Gastroesophageal sphincter (tissue), 4 donors: ENCODE measurements around the gene PIWIL4. TPM values are rescaled to one million over a fixed set of nuclear protein-coding genes. Genes with fewer than 3 reads are reported as not detected.

Experiments used
- ATAC-seq: fragments of 150-250 bp; one replicate; pipeline ENCODE4 v1.9.1; 2016; ENCODE audit warnings: mild to moderate bottlenecking, moderate library complexity
- H3K27ac ChIP-seq, 4 donors: fragments of 200-600 bp; sonication (generic) in 3 of 4; 1 replicate in 3 of 4; 2 replicates in 1 of 4; pipeline ENCODE4 v1.5.1; 2016 to 2019
- H3K27me3 ChIP-seq: fragments of 200-600 bp; sonication (generic); one replicate; pipeline ENCODE4 v1.5.1; 2019
- H3K36me3 ChIP-seq, 2 donors: fragments of 200-600 bp; sonication (generic); one replicate each; pipeline ENCODE4 v1.5.1; 2019; ENCODE audit warnings: control low read depth in 1 of 2
- H3K4me1 ChIP-seq, 3 donors: fragments of 200-600 bp; sonication (generic); 1 replicate in 2 of 3; 2 replicates in 1 of 3; pipeline ENCODE4 v1.5.1; 2016 to 2019; ENCODE audit warnings: control low read depth in 2 of 3
- H3K4me3 ChIP-seq, 2 donors: fragments of 200-600 bp; sonication (generic); one replicate each; pipeline ENCODE4 v1.5.1; 2019; ENCODE audit warnings: mild to moderate bottlenecking in 1 of 2, moderate library complexity in 1 of 2
- H3K9me3 ChIP-seq, 3 donors: fragments of 200-600 bp; sonication (generic); one replicate each; pipeline ENCODE4 v1.5.1; 2017 to 2019; ENCODE audit warnings: control low read depth in 2 of 3
- CTCF ChIP-seq, 4 experiments: fragments of 200-600 bp in 2 of 4; fragments of 450-650 bp in 2 of 4; sonication (generic) in 1 of 4; IDR thresholded peaks; one replicate each; pipeline ENCODE4 v1.5.1; 2017 to 2019; ENCODE audit warnings: antibody characterized with exemption in 4 of 4, mild to moderate bottlenecking in 2 of 4, moderate library complexity in 2 of 4
- EP300 ChIP-seq: sonication (generic); formaldehyde crosslinking; IDR thresholded peaks from one replicate; pipeline ENCODE4 v1.6.1; 2017; ENCODE audit warnings: antibody characterized with exemption, mild to moderate bottlenecking
- POLR2A ChIP-seq, 2 donors: fragments of 450-650 bp; IDR thresholded peaks; one replicate each; pipeline ENCODE4 v1.6.1; 2017; ENCODE audit warnings: antibody characterized with exemption in 2 of 2, mild to moderate bottlenecking in 2 of 2, moderate library complexity in 1 of 2
- POLR2AphosphoS5 ChIP-seq: sonication (generic); formaldehyde crosslinking; IDR thresholded peaks from one replicate; pipeline ENCODE4 v1.6.1; 2017; ENCODE audit warnings: antibody characterized with exemption
- WGBS, 2 donors: methylation state at CpG; one replicate each; pipeline ENCODE4 v1.1.5; 2018; ENCODE audit warnings: low coverage in 1 of 2; 5-methylcytosine and 5-hydroxymethylcytosine counted together
- total RNA-seq, 4 donors: library from RNA; depleted of rRNA; stranded (reverse); fragments of >200 nt; gene quantifications; one replicate each; pipeline ENCODE4 v1.1.0, GENCODE V29; 2016

The PIWIL4 gene
- total RNA-seq, 4 donors from 2014 or later = 2.0 to 8.5 (median 6.0) TPM

GRCh38 chr11:94649964-94650623 is 82.9 kb downstream of the PIWIL4 start:
- H3K9me3 ChIP-seq = no peaks in the 10 kb centered on the region
- no peak for ATAC-seq
- WGBS, 2 donors = 82% methylated on average over 4 of the region's 4 CpGs; no CpG with 5 or more reads in 1 of the 2 donors
- H3K4me1 ChIP-seq = no peaks in the 10 kb centered on the region
- no peaks in the 10 kb centered on the region for H3K36me3 ChIP-seq
- H3K4me3 ChIP-seq = no peak overlapping the region
- TF ChIP-seq POLR2AphosphoS5 = no peak
- no peak for TF ChIP-seq CTCF (IDR thresholded peaks at IDR 0.05)
- TF ChIP-seq POLR2A (IDR thresholded peaks at IDR 0.05) = no peak
- TF ChIP-seq EP300 = no peak
- H3K27me3 ChIP-seq = no peaks in the 10 kb centered on the region
- peak overlapping the region in 2 of 4 donors; percentile 7 to 20 for H3K27ac ChIP-seq

- peak overlapping the region in 2 of 4 donors; percentile 20 to 30 for H3K27ac ChIP-seq
- H3K27me3 ChIP-seq = no peaks in the 10 kb centered on the region
- TF ChIP-seq CTCF (IDR thresholded peaks at IDR 0.05) = no peak
- H3K4me1 ChIP-seq = no peaks in the 10 kb centered on the region
- no peaks in the 10 kb centered on the region for H3K36me3 ChIP-seq
- no peaks in the 10 kb centered on the region for H3K9me3 ChIP-seq
- 17 to 71% methylated on average over 1 to 2 of the region's 7 CpGs for WGBS, 2 donors
- no peak overlapping the region for H3K4me3 ChIP-seq
- peak; percentile 78 for ATAC-seq
Observed at GRCh38 chr11:94650756-94651155, 83.6 kb downstream of the PIWIL4 start.

GRCh38 chr11:94652735-94653284 is 85.6 kb downstream of the PIWIL4 start:
- TF ChIP-seq EP300 = no peak
- Histone ChIP-seq H3K27ac (no peak overlapping the region), H3K36me3 (no peaks in the 10 kb centered on the region)

GRCh38 chr11:94653561-94653960 is 86.4 kb downstream of the PIWIL4 start:
- ATAC-seq = no peak
- H3K27me3 ChIP-seq = no peaks in the 10 kb centered on the region
- H3K27ac ChIP-seq = no peak overlapping the region
- no peaks in the 10 kb centered on the region for H3K4me1 ChIP-seq
- H3K36me3 ChIP-seq = no peaks in the 10 kb centered on the region
- 95% methylated on average over 5 of the region's 5 CpGs; no CpG with 5 or more reads in 1 of the 2 donors for WGBS, 2 donors
- H3K9me3 ChIP-seq = no peaks in the 10 kb centered on the region
- no peak overlapping the region for H3K4me3 ChIP-seq
- no peak for TF ChIP-seq CTCF (IDR thresholded peaks at IDR 0.05)
- no peak for TF ChIP-seq POLR2A (IDR thresholded peaks at IDR 0.05)
- no peak for TF ChIP-seq EP300
- no peak for TF ChIP-seq POLR2AphosphoS5

More at GRCh38 chr11:94652735-94653284, 85.6 kb downstream of the PIWIL4 start:
- H3K4me3 ChIP-seq = no peak overlapping the region
- ATAC-seq = no peak
- H3K27me3 ChIP-seq = no peaks in the 10 kb centered on the region
- 83 to 100% methylated on average over 1 to 6 of the region's 6 CpGs for WGBS, 2 donors
- H3K9me3 ChIP-seq = no peaks in the 10 kb centered on the region
- H3K4me1 ChIP-seq = no peaks in the 10 kb centered on the region

- H3K4me1 ChIP-seq = no peaks in the 10 kb centered on the region
- no peaks in the 10 kb centered on the region for H3K9me3 ChIP-seq
- no peaks in the 10 kb centered on the region for H3K27me3 ChIP-seq
- no peak overlapping the region for H3K4me3 ChIP-seq
- no peak for TF ChIP-seq POLR2A (IDR thresholded peaks at IDR 0.05)
- no peak for TF ChIP-seq EP300
- no peak for TF ChIP-seq POLR2AphosphoS5
- TF ChIP-seq CTCF (IDR thresholded peaks at IDR 0.05) = no peak
- WGBS, 2 donors = 92% methylated on average over 2 to 4 of the region's 7 CpGs
- no peaks in the 10 kb centered on the region for H3K36me3 ChIP-seq
- no peak overlapping the region for H3K27ac ChIP-seq
- no peak for ATAC-seq
Observed at GRCh38 chr11:94654201-94654600, 87.0 kb downstream of the PIWIL4 start.
